Erythroblast (primary cell): ENCODE measurements around the gene CCDC6.

ENCODE experiments used
- GATA1 ChIP-seq: IDR thresholded peaks from 2 replicates; pipeline ENCODE4 v1.6.1; 2011; ENCODE audit warnings: low read depth, mild to moderate bottlenecking, control low read depth, low read length, moderate library complexity
- POLR2A ChIP-seq: IDR thresholded peaks from 2 replicates; pipeline ENCODE4 v1.6.1; 2011; ENCODE audit warnings: mild to moderate bottlenecking, low read length

DNA sequence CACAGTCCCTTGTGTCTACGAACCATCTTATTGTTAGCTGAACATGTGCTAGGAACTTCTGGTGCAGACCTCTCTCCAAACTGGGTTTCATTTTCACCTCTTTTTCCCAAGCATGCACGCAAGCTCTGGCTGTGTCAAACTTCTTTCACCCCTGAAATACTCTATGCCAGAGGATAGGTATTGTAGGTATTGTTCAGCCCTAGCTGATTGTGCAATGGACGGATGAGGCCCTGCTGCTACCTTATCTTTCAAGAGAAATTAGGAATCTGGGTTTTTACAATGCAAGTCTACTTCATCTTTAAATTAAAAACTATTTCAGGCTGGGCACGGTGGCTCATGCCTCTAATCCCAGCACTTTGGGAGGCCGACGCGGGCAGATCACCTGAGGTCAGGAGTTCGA is 124.8 kb downstream of the CCDC6 start:
- TF ChIP-seq POLR2A (no peak), GATA1 (no peak)
